Measurements from ENCODE around the gene AMZ1.

AMZ1 gene

GRCh38 chr7:2757361-2757903, 69.4 kb downstream of the AMZ1 start:
- no peak for FAIRE-seq

GRCh38 chr7:2757904-2758672, 70.1 kb downstream of the AMZ1 start:
- FAIRE-seq = peak; percentile 7

GRCh38 chr7:2758673-2759616, 70.9 kb downstream of the AMZ1 start:
- FAIRE-seq = no peak

- no peak for FAIRE-seq
Measured at GRCh38 chr7:2759736-2760097, 71.7 kb downstream of the AMZ1 start.

GRCh38 chr7:2760098-2760889, 72.3 kb downstream of the AMZ1 start:
- FAIRE-seq = no peak

GRCh38 chr7:2761131-2761624, 73.2 kb downstream of the AMZ1 start:
- FAIRE-seq = no peak

- no peak for FAIRE-seq
Measured at GRCh38 chr7:2761801-2762497, 73.9 kb downstream of the AMZ1 start.

- no peak for FAIRE-seq
Measured at GRCh38 chr7:2763597-2763996, 75.6 kb downstream of the AMZ1 start.

- no peak for FAIRE-seq
Measured at GRCh38 chr7:2764621-2765020, 76.6 kb downstream of the AMZ1 start.
